C4-2B (cell line): ENCODE results near the gene PNN.

Experiments used
- ZFX ChIP-seq: fragments of 450-650 bp; IDR thresholded peaks from 2 replicates; pipeline ENCODE4 v1.6.1; 2017
- TF ChIP-seq, protein P1 (sequence below): fragments of 450-650 bp; conservative IDR thresholded peaks from 2 replicates; pipeline ENCODE4 v1.5.1; 2017; ENCODE audit warnings: mild to moderate bottlenecking

DNA sequence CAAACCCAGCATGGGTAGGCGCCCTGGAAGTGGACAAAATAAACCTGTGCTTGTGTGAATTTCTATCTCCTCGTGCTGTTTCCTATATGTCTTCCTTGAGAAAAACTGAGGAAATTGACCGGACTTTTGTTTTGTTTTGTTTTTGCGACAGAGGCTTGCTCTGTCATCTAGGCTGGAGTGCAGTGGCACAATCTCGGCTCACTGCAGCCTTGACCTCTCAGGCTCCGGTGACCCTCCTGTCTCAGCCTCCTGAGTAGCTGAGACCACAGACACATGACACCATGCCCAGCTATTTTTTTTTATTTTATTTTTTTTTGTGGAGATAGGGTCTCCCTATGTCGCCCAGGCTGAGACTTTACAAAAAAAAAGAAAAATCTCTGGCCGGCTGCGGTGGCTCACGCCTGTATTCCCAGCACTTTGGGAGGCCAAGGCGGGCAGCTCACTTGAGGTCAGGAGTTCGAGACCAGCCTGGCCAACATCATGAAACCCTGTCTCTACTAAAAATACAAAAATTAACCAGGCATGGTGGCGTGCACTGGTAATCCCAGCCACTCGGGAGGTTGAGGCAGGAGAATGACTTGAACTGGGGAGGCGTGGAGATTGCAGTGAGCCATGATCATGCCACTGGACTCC is 36.2 kb downstream of the PNN start:
- TF ChIP-seq, protein P1, sequence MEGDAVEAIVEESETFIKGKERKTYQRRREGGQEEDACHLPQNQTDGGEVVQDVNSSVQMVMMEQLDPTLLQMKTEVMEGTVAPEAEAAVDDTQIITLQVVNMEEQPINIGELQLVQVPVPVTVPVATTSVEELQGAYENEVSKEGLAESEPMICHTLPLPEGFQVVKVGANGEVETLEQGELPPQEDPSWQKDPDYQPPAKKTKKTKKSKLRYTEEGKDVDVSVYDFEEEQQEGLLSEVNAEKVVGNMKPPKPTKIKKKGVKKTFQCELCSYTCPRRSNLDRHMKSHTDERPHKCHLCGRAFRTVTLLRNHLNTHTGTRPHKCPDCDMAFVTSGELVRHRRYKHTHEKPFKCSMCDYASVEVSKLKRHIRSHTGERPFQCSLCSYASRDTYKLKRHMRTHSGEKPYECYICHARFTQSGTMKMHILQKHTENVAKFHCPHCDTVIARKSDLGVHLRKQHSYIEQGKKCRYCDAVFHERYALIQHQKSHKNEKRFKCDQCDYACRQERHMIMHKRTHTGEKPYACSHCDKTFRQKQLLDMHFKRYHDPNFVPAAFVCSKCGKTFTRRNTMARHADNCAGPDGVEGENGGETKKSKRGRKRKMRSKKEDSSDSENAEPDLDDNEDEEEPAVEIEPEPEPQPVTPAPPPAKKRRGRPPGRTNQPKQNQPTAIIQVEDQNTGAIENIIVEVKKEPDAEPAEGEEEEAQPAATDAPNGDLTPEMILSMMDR: no peak
- no peak for TF ChIP-seq ZFX
